ENCODE measurements around the gene TMEM145.
"Not testable (repeated sequence)": the region's sequence is repeated elsewhere in the genome, so short reads cannot be mapped to it uniquely, and the experiment has no call there.

Gene TMEM145

GRCh38 chr19:42313096-42313839, at the start of gene TMEM145:
TMEM145 (plus strand) TSS chr19:42313309; CDS start chr19:42313377, 68 bp downstream.
- in situ Hi-C loops (cut with MboI; ENCODE audit: low sequenced_read_pairs): no loop called here

- in situ Hi-C loops (cut with MboI; ENCODE audit: low sequenced_read_pairs): not testable (repeated sequence)
Measured at GRCh38 chr19:42266105-42266504, 47.0 kb upstream of the TMEM145 start.

- in situ Hi-C loops (cut with MboI; ENCODE audit: low sequenced_read_pairs): not testable (repeated sequence)
Measured at GRCh38 chr19:42266928-42267603, 46.0 kb upstream of the TMEM145 start.

GRCh38 chr19:42267644-42268141, 45.4 kb upstream of the TMEM145 start:
- in situ Hi-C loops (cut with MboI; ENCODE audit: low sequenced_read_pairs): no loop called here

GRCh38 chr19:42268142-42268703, 44.9 kb upstream of the TMEM145 start:
- in situ Hi-C loops (cut with MboI; ENCODE audit: low sequenced_read_pairs): no loop called here

- in situ Hi-C loops (cut with MboI; ENCODE audit: low sequenced_read_pairs): no loop called here
Measured at GRCh38 chr19:42268704-42269477, 44.2 kb upstream of the TMEM145 start, which contains the start of gene CIC. CIC (plus strand) TSS chr19:42269252; CDS start chr19:42271784, 2,532 bp downstream.

- in situ Hi-C loops (cut with MboI; ENCODE audit: low sequenced_read_pairs): no loop called here
Measured at GRCh38 chr19:42269478-42270345, 43.4 kb upstream of the TMEM145 start.

GRCh38 chr19:42270346-42271044, 42.6 kb upstream of the TMEM145 start:
- in situ Hi-C loops (cut with MboI; ENCODE audit: low sequenced_read_pairs): no loop called here

GRCh38 chr19:42271045-42271419, 42.1 kb upstream of the TMEM145 start:
- in situ Hi-C loops (cut with MboI; ENCODE audit: low sequenced_read_pairs): no loop called here

- in situ Hi-C loops (cut with MboI; ENCODE audit: low sequenced_read_pairs): no loop called here
Measured at GRCh38 chr19:42271861-42272534, 41.1 kb upstream of the TMEM145 start.

GRCh38 chr19:42272535-42272897, 40.6 kb upstream of the TMEM145 start:
- in situ Hi-C loops (cut with MboI; ENCODE audit: low sequenced_read_pairs): no loop called here

- in situ Hi-C loops (cut with MboI; ENCODE audit: low sequenced_read_pairs): no loop called here
Measured at GRCh38 chr19:42272989-42273406, 40.1 kb upstream of the TMEM145 start.

- in situ Hi-C loops (cut with MboI; ENCODE audit: low sequenced_read_pairs): no loop called here
Measured at GRCh38 chr19:42273407-42274064, 39.6 kb upstream of the TMEM145 start.

GRCh38 chr19:42274065-42274682, 38.9 kb upstream of the TMEM145 start:
- in situ Hi-C loops (cut with MboI; ENCODE audit: low sequenced_read_pairs): no loop called here

GRCh38 chr19:42275103-42275502, 38.0 kb upstream of the TMEM145 start:
- in situ Hi-C loops (cut with MboI; ENCODE audit: low sequenced_read_pairs): no loop called here

GRCh38 chr19:42275517-42275916, 37.6 kb upstream of the TMEM145 start:
- in situ Hi-C loops (cut with MboI; ENCODE audit: low sequenced_read_pairs): no loop called here

- in situ Hi-C loops (cut with MboI; ENCODE audit: low sequenced_read_pairs): no loop called here
Measured at GRCh38 chr19:42276284-42276683, 36.8 kb upstream of the TMEM145 start.

- in situ Hi-C loops (cut with MboI; ENCODE audit: low sequenced_read_pairs): no loop called here
Measured at GRCh38 chr19:42276821-42277220, 36.3 kb upstream of the TMEM145 start.
